ENCODE measurements around the gene IRF5.

DNA sequence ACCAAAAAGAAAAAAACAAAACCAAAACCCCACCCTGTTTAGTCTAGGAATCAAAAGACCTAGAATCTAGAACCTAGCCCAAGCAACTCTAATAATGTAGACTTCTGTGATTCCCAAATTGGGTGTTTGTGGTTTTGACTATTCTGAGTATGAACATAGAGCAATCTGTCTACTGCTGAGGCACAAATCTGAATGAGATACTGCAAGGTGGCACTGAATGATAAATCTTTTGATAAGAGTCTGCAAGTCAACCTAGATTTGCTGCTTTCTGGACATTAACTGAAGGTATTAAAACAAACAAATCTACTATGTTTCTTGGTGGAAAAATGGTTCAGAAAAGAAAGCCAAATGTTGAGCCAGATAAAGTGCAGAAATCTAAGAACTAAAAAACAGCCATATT, 50.6 kb downstream of the IRF5 start:
- TF ChIP-seq, protein P1, sequence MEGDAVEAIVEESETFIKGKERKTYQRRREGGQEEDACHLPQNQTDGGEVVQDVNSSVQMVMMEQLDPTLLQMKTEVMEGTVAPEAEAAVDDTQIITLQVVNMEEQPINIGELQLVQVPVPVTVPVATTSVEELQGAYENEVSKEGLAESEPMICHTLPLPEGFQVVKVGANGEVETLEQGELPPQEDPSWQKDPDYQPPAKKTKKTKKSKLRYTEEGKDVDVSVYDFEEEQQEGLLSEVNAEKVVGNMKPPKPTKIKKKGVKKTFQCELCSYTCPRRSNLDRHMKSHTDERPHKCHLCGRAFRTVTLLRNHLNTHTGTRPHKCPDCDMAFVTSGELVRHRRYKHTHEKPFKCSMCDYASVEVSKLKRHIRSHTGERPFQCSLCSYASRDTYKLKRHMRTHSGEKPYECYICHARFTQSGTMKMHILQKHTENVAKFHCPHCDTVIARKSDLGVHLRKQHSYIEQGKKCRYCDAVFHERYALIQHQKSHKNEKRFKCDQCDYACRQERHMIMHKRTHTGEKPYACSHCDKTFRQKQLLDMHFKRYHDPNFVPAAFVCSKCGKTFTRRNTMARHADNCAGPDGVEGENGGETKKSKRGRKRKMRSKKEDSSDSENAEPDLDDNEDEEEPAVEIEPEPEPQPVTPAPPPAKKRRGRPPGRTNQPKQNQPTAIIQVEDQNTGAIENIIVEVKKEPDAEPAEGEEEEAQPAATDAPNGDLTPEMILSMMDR (conservative IDR thresholded peaks at IDR 0.05; ENCODE audit: low read length), result no peak
- no peak for TF ChIP-seq EZH2phosphoT487 (IDR thresholded peaks at IDR 0.05; ENCODE audit: borderline replicate concordance, low read depth, low read length)

Data from OCI-LY7 (cell line).